PC-3 (cell line): ENCODE data around the gene CACNA1D.

ENCODE experiments used
- CTCF ChIP-seq: fragments of 300-600 bp; sonication (generic); conservative IDR thresholded peaks from 2 replicates; pipeline ENCODE4 v1.5.1; 2017; ENCODE audit warnings: antibody characterized with exemption, low read depth, mild to moderate bottlenecking, low read length
- EZH2 ChIP-seq: fragments of 300-600 bp; sonication (generic); IDR thresholded peaks from one replicate; pipeline ENCODE4 v1.6.1; 2017; ENCODE audit warnings: antibody characterized with exemption, mild to moderate bottlenecking, low read length; ENCODE audit not compliant: unreplicated experiment
- EZH2phosphoT487 ChIP-seq: fragments of 300-600 bp; sonication (generic); IDR thresholded peaks from 2 replicates; pipeline ENCODE4 v1.6.1; 2018; ENCODE audit warnings: mild to moderate bottlenecking, antibody characterized with exemption, low read length, borderline replicate concordance

DNA sequence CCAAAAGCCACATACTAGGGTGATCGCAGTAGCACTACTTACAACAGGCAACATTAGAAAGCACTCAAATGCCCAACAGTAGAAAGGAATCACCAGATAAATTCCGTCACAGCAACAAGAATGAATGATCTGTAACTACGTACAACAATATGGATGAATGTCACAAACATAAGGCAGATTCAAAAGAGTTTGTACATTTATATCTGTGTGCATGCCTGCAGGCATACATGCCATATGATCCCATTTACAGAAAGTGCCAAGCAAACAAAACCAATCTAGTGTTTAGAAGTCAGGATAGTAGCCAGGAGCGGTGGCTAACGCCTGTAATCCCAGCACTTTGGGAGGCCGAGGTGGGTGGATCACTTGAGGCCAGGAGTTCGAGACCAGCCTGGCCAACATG, 355.5 kb downstream of the CACNA1D start:
- TF ChIP-seq CTCF (no peak), EZH2 (no peak), EZH2phosphoT487 (no peak)
